Activated B cell treated with CpG ODN at 0.5 μM for 24 hours (primary cell): ENCODE data around the gene ACADS. TPM values are rescaled to one million over a fixed set of nuclear protein-coding genes. Genes with fewer than 3 reads are reported as not detected.

ENCODE experiments used
- ATAC-seq: fragments of 200-7000 bp; cut with Tn5 transposase; one replicate; pipeline ENCODE4 v1.10.0; 2021; ENCODE audit warnings: low read depth, mild to moderate bottlenecking, moderate library complexity
- CTCF ChIA-PET: fragments of 350-600 bp; sonication (Branson Sonifier 250); formaldehyde crosslinking; loops from one replicate; lab custom pipeline; 2021; ENCODE audit warnings: antibody characterized with exemption; lab: Charles Lee
- POLR2A ChIA-PET: fragments of 350-600 bp; sonication (Branson Sonifier 250); formaldehyde crosslinking; loops from one replicate; lab custom pipeline; 2021; ENCODE audit warnings: antibody characterized with exemption; lab: Charles Lee
- DNase-seq: peaks from one replicate; pipeline ENCODE4 v3.0.0; 2022
- H3K27ac Mint-ChIP-seq: one replicate; pipeline ENCODE4 v1.8.0; 2020; ENCODE audit warnings: mixed read lengths
- H3K27me3 Mint-ChIP-seq: one replicate; pipeline ENCODE4 v1.8.0; 2021; ENCODE audit warnings: mixed read lengths
- H3K36me3 Mint-ChIP-seq: one replicate; pipeline ENCODE4 v1.8.0; 2021; ENCODE audit warnings: low read depth, mixed read lengths
- H3K4me1 Mint-ChIP-seq: one replicate; pipeline ENCODE4 v1.8.0; 2021; ENCODE audit warnings: mixed read lengths
- H3K4me3 Mint-ChIP-seq: one replicate; pipeline ENCODE4 v1.8.0; 2020; ENCODE audit warnings: mild to moderate bottlenecking, mixed read lengths
- H3K9me3 Mint-ChIP-seq: one replicate; pipeline ENCODE4 v1.8.0; 2020; ENCODE audit warnings: mixed read lengths
- intact Hi-C: fragments of 100-400 bp; cut with micrococcal nuclease; formaldehyde crosslinking; loops from one replicate; pipeline ENCODE4 v1.15.1; 2024
- total RNA-seq: library from RNA; stranded (reverse); gene quantifications from 2 replicates; pipeline ENCODE4 v1.2.3, GENCODE V29; 2022
- TF ChIP-seq, protein P1 (sequence below): fragments of 200-600 bp; IDR thresholded peaks from one replicate; pipeline ENCODE4 v1.8.0; 2022; ENCODE audit warnings: antibody characterized with exemption, mild to moderate bottlenecking

Gene ACADS
- total RNA-seq, 1 donor from 2014 or later, result 11.1 TPM

DNA sequence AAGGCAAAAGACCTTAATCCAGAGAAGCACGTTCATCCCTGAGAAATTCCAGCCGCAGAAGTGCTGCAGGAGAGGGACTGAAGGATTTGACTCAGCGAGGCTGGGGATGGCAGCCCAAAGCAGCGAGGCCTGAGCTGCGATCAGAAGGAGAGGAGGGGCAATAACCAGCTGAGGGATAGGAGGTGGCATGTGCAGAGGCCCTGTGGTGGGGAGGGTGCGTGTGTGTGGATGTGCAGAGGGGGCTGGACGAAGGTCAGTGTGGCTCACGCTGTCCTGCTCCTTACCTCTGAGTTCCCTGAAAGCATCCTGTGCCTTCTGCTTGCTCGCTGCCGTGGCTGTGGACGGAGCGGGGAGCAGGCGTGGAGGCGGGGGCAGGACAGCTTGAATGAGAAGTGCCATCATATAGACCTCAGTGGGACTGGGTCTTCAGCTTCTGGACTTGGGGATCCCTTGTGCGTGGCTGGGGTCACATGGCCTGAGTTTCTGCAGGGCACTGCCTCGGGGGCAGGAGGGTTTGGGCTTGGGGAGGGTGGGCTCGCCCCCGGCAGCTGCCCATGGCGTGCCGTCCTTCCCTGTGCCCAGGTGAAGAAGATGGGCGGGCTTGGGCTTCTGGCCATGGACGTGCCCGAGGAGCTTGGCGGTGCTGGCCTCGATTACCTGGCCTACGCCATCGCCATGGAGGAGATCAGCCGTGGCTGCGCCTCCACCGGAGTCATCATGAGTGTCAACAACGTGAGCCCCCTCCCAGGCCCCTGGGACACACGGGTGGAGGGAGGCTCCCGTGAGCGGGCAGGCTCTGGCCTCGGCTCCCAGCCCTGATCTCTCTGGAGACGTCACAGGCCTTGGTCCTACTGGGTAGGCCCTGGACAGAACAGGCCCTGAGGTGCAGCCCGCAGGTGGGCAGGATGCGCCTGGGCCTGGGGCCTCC, 11.0 kb downstream of the ACADS start:
- Mint-ChIP-seq H3K27me3 (no peaks in the 10 kb centered on the region), H3K36me3 (no peaks in the 10 kb centered on the region), H3K4me1 (no peaks in the 10 kb centered on the region), H3K4me3 (no peak overlapping the region), H3K27ac (no peak overlapping the region), H3K9me3 (no peaks in the 10 kb centered on the region)
- ATAC-seq (no peak), DNase-seq (no peak)
- intact Hi-C loops, result no loop called here
- CTCF ChIA-PET, result no interaction called here
- TF ChIP-seq, protein P1, sequence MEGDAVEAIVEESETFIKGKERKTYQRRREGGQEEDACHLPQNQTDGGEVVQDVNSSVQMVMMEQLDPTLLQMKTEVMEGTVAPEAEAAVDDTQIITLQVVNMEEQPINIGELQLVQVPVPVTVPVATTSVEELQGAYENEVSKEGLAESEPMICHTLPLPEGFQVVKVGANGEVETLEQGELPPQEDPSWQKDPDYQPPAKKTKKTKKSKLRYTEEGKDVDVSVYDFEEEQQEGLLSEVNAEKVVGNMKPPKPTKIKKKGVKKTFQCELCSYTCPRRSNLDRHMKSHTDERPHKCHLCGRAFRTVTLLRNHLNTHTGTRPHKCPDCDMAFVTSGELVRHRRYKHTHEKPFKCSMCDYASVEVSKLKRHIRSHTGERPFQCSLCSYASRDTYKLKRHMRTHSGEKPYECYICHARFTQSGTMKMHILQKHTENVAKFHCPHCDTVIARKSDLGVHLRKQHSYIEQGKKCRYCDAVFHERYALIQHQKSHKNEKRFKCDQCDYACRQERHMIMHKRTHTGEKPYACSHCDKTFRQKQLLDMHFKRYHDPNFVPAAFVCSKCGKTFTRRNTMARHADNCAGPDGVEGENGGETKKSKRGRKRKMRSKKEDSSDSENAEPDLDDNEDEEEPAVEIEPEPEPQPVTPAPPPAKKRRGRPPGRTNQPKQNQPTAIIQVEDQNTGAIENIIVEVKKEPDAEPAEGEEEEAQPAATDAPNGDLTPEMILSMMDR, result no peak
- POLR2A ChIA-PET, result interaction anchor here (0.5 kb wide), 1 partner anchor 14 kb away, joined by 4 read pairs; no protein-coding TSS in a partner anchor

DNA sequence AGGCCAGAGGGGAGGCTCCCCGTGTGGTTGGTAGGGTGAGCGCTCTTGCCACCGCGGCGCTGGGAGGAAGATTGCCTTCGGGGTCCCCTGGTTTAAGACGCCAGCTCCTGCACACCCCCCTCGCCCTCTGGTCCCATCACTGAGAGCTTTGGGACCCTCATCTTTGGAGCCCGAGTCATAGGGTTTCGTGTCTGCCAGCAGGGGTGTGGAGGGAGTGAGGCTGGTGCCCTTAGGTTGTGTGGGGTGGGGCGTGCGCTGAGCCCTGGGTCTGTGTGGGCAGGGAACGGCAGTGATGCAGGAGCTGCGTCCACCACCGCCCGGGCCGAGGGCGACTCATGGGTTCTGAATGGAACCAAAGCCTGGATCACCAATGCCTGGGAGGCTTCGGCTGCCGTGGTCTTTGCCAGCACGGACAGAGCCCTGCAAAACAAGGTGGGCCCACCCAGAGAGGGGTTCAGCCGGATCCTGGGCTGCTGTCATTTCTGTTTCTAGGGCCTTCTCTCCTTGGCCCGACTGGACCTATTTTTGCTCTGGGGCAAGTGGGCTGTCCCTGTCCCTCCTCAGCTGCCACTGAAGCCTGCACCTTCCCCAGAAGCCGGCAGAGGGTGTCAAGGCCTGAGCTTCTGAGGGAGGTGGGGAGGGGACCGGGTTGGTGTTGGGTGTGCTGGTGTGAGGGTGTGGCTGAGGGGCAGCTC, 12.1 kb downstream of the ACADS start:
- H3K27me3 Mint-ChIP-seq, result no peaks in the 10 kb centered on the region
- intact Hi-C loops, result no loop called here
- CTCF ChIA-PET, result no interaction called here
- ATAC-seq (no peak), DNase-seq (no peak)
- no peak overlapping the region for H3K4me3 Mint-ChIP-seq
- TF ChIP-seq, protein P1, result no peak
- no peaks in the 10 kb centered on the region for H3K9me3 Mint-ChIP-seq
- H3K4me1 Mint-ChIP-seq, result no peaks in the 10 kb centered on the region
- H3K36me3 Mint-ChIP-seq, result no peaks in the 10 kb centered on the region
- POLR2A ChIA-PET, result no interaction called here
- H3K27ac Mint-ChIP-seq, result no peak overlapping the region

DNA sequence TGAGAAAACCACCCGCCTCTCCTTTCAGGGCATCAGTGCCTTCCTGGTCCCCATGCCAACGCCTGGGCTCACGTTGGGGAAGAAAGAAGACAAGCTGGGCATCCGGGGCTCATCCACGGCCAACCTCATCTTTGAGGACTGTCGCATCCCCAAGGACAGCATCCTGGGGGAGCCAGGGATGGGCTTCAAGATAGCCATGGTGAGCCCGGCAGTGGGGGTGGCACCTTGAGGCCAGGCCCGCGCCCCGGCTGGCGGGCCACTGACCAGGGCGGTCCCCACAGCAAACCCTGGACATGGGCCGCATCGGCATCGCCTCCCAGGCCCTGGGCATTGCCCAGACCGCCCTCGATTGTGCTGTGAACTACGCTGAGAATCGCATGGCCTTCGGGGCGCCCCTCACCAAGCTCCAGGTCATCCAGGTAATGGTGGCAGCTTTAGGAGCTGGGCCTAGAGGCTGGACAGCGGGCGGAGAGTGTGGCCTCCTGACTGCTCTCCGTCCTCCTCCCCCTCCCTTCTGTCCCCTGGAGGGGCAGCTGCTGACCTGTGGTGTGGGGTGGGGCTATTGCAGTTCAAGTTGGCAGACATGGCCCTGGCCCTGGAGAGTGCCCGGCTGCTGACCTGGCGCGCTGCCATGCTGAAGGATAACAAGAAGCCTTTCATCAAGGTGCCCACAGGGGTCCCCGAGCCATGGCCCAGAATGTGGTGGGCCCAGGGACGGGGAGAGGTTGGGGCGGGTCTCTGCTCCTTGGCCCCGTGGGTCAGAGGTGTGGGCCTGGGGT, 12.8 kb downstream of the ACADS start:
- CTCF ChIA-PET, result no interaction called here
- no peak overlapping the region for H3K4me3 Mint-ChIP-seq
- intact Hi-C loops, result no loop called here
- H3K36me3 Mint-ChIP-seq, result no peaks in the 10 kb centered on the region
- POLR2A ChIA-PET, result no interaction called here
- no peaks in the 10 kb centered on the region for H3K27me3 Mint-ChIP-seq
- no peaks in the 10 kb centered on the region for H3K9me3 Mint-ChIP-seq
- TF ChIP-seq, protein P1, result no peak
- ATAC-seq (no peak), DNase-seq (no peak)
- H3K4me1 Mint-ChIP-seq, result no peaks in the 10 kb centered on the region
- no peak overlapping the region for H3K27ac Mint-ChIP-seq

DNA sequence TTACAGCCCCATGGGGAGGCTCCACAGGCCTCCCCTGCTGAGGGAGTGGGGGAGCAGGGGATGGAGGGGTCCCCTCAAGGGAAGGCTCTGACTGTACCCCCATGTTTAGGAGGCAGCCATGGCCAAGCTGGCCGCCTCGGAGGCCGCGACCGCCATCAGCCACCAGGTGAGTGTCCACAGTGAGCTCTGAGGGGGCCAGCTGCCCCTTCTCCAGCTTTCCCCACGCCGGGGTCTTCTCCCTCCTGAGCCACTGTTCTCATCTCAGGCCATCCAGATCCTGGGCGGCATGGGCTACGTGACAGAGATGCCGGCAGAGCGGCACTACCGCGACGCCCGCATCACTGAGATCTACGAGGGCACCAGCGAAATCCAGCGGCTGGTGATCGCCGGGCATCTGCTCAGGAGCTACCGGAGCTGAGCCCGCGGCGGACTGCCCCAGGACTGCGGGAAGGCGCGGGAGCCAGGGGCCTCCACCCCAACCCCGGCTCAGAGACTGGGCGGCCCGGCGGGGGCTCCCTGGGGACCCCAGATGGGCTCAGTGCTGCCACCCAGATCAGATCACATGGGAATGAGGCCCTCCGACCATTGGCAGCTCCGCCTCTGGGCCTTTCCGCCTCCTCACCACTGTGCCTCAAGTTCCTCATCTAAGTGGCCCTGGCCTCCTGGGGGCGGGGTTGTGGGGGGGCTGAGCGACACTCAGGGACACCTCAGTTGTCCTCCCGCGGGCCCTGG, 13.6 kb downstream of the ACADS start:
- no peak for ATAC-seq
- CTCF ChIA-PET, result no interaction called here
- H3K27ac Mint-ChIP-seq, result no peak overlapping the region

More for the DNA sequence above, 13.6 kb downstream of the ACADS start:
- intact Hi-C loops, result no loop called here
- POLR2A ChIA-PET, result no interaction called here
- no peak for DNase-seq
- Mint-ChIP-seq H3K4me1 (no peaks in the 10 kb centered on the region), H3K36me3 (no peaks in the 10 kb centered on the region), H3K27me3 (no peaks in the 10 kb centered on the region), H3K9me3 (no peaks in the 10 kb centered on the region), H3K4me3 (no peak overlapping the region)
- TF ChIP-seq, protein P1, result no peak
